NCI-H1048 (cell line): ENCODE measurements around the gene TOX3.

Experiments
- DNase-seq: peaks from one replicate; lab custom pipeline; 2025; lab: John Stamatoyannopoulos, UW

The TOX3 gene

DNA sequence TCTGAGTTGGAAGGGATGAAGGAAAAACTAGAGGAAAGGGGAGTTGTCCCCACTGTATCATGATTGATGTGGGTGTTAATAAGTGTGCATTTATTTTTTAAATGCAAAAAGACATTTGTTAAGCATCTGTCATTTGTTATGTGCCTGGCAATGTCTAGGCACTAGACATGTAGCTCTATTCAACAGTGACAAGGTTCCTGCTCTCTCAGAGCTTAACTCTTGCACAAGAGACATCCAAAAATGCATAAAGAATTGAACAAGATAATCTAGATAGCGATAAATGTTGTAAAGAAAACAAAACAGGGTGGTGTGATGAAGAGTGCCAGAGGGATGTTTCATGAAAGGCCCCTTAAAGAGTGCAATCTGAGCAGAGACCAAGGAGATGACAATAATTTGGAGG, 148.9 kb downstream of the TOX3 start:
- DNase-seq, result no peak

DNA sequence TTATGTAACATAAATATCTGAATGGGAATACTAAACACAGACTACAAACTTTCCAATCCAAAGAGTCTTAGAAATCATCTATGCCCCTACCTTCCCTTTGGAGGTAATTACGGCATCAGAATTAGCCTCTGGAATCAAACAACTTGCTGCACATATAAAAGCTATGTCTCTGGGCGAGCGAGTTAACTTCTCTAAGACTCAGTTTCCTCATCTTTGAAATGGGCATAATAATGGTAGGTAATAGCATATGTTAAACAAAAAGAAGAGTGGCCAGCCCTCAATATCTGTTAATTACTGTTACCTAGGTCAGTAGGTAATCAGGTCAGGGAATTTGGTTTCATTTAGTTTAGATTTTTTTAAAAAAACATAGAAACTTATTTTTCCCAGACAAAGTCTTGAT, 153.5 kb downstream of the TOX3 start:
- no peak for DNase-seq

DNA sequence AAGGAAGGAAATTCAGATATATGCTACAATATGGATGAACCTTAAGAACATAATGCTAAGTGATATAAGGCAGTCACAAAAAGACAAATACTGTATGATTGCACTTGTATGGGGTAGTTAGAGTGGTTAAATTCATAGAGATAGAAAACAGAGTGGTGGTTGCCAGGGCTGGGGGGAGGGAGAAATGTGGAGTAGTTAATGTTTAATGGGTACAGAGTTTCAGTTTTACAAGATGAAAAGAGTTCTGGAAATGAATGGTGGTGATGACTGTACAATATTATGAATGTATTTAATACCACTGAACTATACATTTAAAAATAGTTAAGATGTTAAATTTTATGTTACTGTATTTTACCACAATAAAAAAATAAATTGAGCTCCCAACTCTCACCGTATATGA, 157.9 kb downstream of the TOX3 start:
- DNase-seq, result no peak
